K562 (cell line): ENCODE results near the gene HTR5A. TPM values are rescaled to one million over a fixed set of nuclear protein-coding genes. Genes with fewer than 3 reads are reported as not detected.

Experiments used
- NFE2L1 ChIP-seq: fragments of 450-650 bp; IDR thresholded peaks from 2 replicates; pipeline ENCODE4 v1.6.1; 2016; ENCODE audit warnings: missing genetic modification characterization, low read depth, mild to moderate bottlenecking, missing compliant biosample characterization, moderate library complexity, borderline replicate concordance
- POLR2A ChIP-seq: fragments of 450-650 bp; conservative IDR thresholded peaks from 2 replicates; pipeline ENCODE4 v1.6.1; 2016
- POLR2G ChIP-seq: fragments of 200-400 bp; formaldehyde crosslinking; IDR thresholded peaks from 2 replicates; pipeline ENCODE4 v1.6.1; 2017; ENCODE audit warnings: low read depth, mild to moderate bottlenecking, antibody characterized with exemption, low read length, moderate library complexity
- RBM17 ChIP-seq: fragments of 200-400 bp; formaldehyde crosslinking; IDR thresholded peaks from 2 replicates; pipeline ENCODE4 v1.6.1; 2017; ENCODE audit warnings: low read depth, mild to moderate bottlenecking, low read length, borderline replicate concordance
- RFX7 ChIP-seq: fragments of 250-450 bp; sonication (Bioruptor Pico); IDR thresholded peaks from 2 replicates; pipeline ENCODE4 v1.5.1; 2021; ENCODE audit warnings: mild to moderate bottlenecking
- SIN3A ChIP-seq, 2 experiments: fragments of 150-350 bp in 1 of 2; IDR thresholded peaks; 2 replicates each; pipeline ENCODE4 v1.6.1; 2011 to 2016; ENCODE audit warnings: borderline replicate concordance in 2 of 2, low read depth in 2 of 2, low read length in 2 of 2, mild to moderate bottlenecking in 2 of 2, moderate library complexity in 2 of 2; ENCODE audit not compliant: control insufficient read depth in 1 of 2
- SMAD2 ChIP-seq: fragments of 150-350 bp; IDR thresholded peaks from 2 replicates; pipeline ENCODE4 v1.6.1; 2014; ENCODE audit warnings: low read depth, mild to moderate bottlenecking, low read length
- SMARCE1 ChIP-seq: fragments of 450-650 bp; IDR thresholded peaks from 2 replicates; pipeline ENCODE4 v1.7.1; 2016; ENCODE audit warnings: mild to moderate bottlenecking
- TOE1 ChIP-seq, 2 experiments: fragments of 450-650 bp in 1 of 2; sonication (generic) in 1 of 2; formaldehyde crosslinking in 1 of 2; IDR thresholded peaks; 2 replicates each; pipeline versions ENCODE4 v1.7.1 to v1.8.0; 2016 to 2022; ENCODE audit warnings: borderline replicate concordance in 2 of 2, mild to moderate bottlenecking in 2 of 2, antibody characterized with exemption in 1 of 2, inconsistent platforms in 1 of 2, low read depth in 1 of 2, missing genetic modification reagents in 1 of 2, moderate library complexity in 1 of 2
- XRCC5 ChIP-seq: fragments of 200-400 bp; formaldehyde crosslinking; IDR thresholded peaks from 2 replicates; pipeline ENCODE4 v1.6.1; 2017; ENCODE audit warnings: low read depth, mild to moderate bottlenecking, low read length
- ZBTB17 ChIP-seq: fragments of 450-650 bp; formaldehyde crosslinking; IDR thresholded peaks from 2 replicates; pipeline ENCODE4 v1.4.0; 2020; ENCODE audit warnings: mild to moderate bottlenecking
- polyA plus RNA-seq, 8 experiments: library from polyadenylated mRNA; depleted of rRNA in 4 of 8; stranded (reverse) in 5 of 8; unstranded in 3 of 8; fragments of >200 nt; fragmentation: Nextera tagmentation in 2 of 8; fragmentation: Illumina TruSeq in 1 of 8; extraction: Ambion mirVana in 2 of 8; extraction: Trizol in 1 of 8; gene quantifications; 2 replicates each; pipeline versions ENCODE4 v1.2.1 to v1.2.3, GENCODE V29; 2011 to 2014; ENCODE audit warnings: inconsistent platforms in 1 of 8, missing spikeins in 1 of 8
- total RNA-seq, 7 experiments: library from RNA; depleted of rRNA in 6 of 7; stranded (reverse); fragments of >200 nt in 6 of 7; fragmentation: Illumina TruSeq in 2 of 7; extraction: Trizol in 2 of 7; gene quantifications; 2 replicates each; pipeline versions ENCODE4 v1.2.1 to v1.2.3, GENCODE V29; 2011 to 2021; ENCODE audit warnings: low replicate concordance in 1 of 7
- TF ChIP-seq, protein P1 (sequence below): sonication (generic); formaldehyde crosslinking; IDR thresholded peaks from 2 replicates; pipeline ENCODE4 v1.8.1; 2023; ENCODE audit warnings: missing genetic modification reagents, mild to moderate bottlenecking, borderline replicate concordance
- TF ChIP-seq, protein P2 (sequence below): sonication (generic); formaldehyde crosslinking; IDR thresholded peaks from 2 replicates; pipeline ENCODE4 v1.8.1; 2023; ENCODE audit warnings: mild to moderate bottlenecking, missing genetic modification reagents
- TF ChIP-seq, protein P3 (sequence below): IDR thresholded peaks from 2 replicates; pipeline ENCODE4 v1.6.1; 2014; ENCODE audit warnings: antibody characterized with exemption
- TF ChIP-seq, protein P4 (sequence below): fragments of 250-450 bp; sonication (Bioruptor Pico); IDR thresholded peaks from 2 replicates; pipeline ENCODE4 v1.4.0; 2020; ENCODE audit warnings: mild to moderate bottlenecking, moderate library complexity, borderline replicate concordance

HTR5A gene
- total and polyA plus RNA-seq, 9 of the 15 experiments (the other 6 are each of a cell fraction or from before 2014, with no cell fraction given): 0.06 TPM; not detected in 8

DNA sequence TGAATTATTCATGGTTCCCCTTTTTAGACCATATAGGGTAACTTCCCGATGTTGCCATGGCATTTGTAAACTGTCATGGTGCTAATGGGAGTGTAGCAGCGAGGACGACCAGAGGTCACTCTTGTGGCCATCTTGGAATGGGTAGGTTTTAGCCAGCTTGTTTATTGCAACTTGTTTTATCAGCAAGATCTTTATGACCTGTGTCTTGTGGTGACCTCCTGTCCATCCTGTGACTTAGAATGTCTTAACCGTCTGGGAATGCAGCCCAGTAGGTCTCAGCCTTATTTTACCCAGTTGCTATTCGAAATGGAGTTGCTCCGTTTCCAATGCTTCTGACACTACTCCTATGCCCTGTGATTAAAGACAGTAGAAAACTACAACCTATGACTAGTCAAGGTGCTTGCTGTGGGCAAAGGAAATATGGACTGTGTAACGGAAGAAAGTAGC, 48.4 kb upstream of the HTR5A start (continued):
- TF ChIP-seq, protein P1, sequence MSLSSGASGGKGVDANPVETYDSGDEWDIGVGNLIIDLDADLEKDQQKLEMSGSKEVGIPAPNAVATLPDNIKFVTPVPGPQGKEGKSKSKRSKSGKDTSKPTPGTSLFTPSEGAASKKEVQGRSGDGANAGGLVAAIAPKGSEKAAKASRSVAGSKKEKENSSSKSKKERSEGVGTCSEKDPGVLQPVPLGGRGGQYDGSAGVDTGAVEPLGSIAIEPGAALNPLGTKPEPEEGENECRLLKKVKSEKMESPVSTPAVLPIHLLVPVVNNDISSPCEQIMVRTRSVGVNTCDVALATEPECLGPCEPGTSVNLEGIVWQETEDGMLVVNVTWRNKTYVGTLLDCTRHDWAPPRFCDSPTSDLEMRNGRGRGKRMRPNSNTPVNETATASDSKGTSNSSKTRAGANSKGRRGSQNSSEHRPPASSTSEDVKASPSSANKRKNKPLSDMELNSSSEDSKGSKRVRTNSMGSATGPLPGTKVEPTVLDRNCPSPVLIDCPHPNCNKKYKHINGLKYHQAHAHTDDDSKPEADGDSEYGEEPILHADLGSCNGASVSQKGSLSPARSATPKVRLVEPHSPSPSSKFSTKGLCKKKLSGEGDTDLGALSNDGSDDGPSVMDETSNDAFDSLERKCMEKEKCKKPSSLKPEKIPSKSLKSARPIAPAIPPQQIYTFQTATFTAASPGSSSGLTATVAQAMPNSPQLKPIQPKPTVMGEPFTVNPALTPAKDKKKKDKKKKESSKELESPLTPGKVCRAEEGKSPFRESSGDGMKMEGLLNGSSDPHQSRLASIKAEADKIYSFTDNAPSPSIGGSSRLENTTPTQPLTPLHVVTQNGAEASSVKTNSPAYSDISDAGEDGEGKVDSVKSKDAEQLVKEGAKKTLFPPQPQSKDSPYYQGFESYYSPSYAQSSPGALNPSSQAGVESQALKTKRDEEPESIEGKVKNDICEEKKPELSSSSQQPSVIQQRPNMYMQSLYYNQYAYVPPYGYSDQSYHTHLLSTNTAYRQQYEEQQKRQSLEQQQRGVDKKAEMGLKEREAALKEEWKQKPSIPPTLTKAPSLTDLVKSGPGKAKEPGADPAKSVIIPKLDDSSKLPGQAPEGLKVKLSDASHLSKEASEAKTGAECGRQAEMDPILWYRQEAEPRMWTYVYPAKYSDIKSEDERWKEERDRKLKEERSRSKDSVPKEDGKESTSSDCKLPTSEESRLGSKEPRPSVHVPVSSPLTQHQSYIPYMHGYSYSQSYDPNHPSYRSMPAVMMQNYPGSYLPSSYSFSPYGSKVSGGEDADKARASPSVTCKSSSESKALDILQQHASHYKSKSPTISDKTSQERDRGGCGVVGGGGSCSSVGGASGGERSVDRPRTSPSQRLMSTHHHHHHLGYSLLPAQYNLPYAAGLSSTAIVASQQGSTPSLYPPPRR: no peak
- TF ChIP-seq POLR2G (no peak), SIN3A (IDR thresholded peaks at IDR 0.05; ENCODE audit: borderline replicate concordance in 2 of 2, control insufficient read depth in 1 of 2, low read depth in 2 of 2, low read length in 2 of 2) (no peak), RFX7 (no peak), RBM17 (no peak), POLR2A (no peak), XRCC5 (no peak), SMARCE1 (no peak), NFE2L1 (tag) (no peak), ZBTB17 (0 out of 2 replicates have a peak, but pooled peaks have one; percentile 33), SMAD2 (no peak), TOE1 (IDR thresholded peaks at IDR 0.05; ENCODE audit: borderline replicate concordance) (no peak), TOE1 (CRISPR knock-in tag; IDR thresholded peaks at IDR 0.05; ENCODE audit: borderline replicate concordance, low read depth) (no peak)
- TF ChIP-seq, protein P2, sequence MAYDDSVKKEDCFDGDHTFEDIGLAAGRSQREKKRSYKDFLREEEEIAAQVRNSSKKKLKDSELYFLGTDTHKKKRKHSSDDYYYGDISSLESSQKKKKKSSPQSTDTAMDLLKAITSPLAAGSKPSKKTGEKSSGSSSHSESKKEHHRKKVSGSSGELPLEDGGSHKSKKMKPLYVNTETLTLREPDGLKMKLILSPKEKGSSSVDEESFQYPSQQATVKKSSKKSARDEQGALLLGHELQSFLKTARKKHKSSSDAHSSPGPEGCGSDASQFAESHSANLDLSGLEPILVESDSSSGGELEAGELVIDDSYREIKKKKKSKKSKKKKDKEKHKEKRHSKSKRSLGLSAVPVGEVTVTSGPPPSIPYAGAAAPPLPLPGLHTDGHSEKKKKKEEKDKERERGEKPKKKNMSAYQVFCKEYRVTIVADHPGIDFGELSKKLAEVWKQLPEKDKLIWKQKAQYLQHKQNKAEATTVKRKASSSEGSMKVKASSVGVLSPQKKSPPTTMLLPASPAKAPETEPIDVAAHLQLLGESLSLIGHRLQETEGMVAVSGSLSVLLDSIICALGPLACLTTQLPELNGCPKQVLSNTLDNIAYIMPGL (CRISPR knock-in tag): no peak
- TF ChIP-seq, protein P3, sequence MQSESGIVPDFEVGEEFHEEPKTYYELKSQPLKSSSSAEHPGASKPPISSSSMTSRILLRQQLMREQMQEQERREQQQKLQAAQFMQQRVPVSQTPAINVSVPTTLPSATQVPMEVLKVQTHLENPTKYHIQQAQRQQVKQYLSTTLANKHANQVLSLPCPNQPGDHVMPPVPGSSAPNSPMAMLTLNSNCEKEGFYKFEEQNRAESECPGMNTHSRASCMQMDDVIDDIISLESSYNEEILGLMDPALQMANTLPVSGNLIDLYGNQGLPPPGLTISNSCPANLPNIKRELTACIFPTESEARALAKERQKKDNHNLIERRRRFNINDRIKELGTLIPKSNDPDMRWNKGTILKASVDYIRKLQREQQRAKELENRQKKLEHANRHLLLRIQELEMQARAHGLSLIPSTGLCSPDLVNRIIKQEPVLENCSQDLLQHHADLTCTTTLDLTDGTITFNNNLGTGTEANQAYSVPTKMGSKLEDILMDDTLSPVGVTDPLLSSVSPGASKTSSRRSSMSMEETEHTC: peak; percentile 51; the same call in 1 of the 2 replicates
- TF ChIP-seq, protein P4, sequence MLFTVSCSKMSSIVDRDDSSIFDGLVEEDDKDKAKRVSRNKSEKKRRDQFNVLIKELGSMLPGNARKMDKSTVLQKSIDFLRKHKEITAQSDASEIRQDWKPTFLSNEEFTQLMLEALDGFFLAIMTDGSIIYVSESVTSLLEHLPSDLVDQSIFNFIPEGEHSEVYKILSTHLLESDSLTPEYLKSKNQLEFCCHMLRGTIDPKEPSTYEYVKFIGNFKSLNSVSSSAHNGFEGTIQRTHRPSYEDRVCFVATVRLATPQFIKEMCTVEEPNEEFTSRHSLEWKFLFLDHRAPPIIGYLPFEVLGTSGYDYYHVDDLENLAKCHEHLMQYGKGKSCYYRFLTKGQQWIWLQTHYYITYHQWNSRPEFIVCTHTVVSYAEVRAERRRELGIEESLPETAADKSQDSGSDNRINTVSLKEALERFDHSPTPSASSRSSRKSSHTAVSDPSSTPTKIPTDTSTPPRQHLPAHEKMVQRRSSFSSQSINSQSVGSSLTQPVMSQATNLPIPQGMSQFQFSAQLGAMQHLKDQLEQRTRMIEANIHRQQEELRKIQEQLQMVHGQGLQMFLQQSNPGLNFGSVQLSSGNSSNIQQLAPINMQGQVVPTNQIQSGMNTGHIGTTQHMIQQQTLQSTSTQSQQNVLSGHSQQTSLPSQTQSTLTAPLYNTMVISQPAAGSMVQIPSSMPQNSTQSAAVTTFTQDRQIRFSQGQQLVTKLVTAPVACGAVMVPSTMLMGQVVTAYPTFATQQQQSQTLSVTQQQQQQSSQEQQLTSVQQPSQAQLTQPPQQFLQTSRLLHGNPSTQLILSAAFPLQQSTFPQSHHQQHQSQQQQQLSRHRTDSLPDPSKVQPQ (CRISPR knock-in tag): no peak
